NCI-H1105 treated with DMSO at 0.1 percent for 48 hours (cell line): ENCODE results near the gene FARP2.

Source experiments
- DNase-seq: peaks from one replicate; lab custom pipeline; 2025; lab: John Stamatoyannopoulos, UW

The FARP2 gene

GRCh38 chr2:241460631-241461030 is 104.5 kb downstream of the FARP2 start:
- no peak for DNase-seq

GRCh38 chr2:241461693-241462677 is 105.9 kb downstream of the FARP2 start:
- no peak for DNase-seq

GRCh38 chr2:241463276-241464135 is 107.4 kb downstream of the FARP2 start:
- DNase-seq = no peak

GRCh38 chr2:241465543-241465942 is 109.5 kb downstream of the FARP2 start:
- no peak for DNase-seq

- DNase-seq = no peak
These were observed 110.1 kb downstream of the FARP2 start for GRCh38 chr2:241466230-241466629.

GRCh38 chr2:241467777-241468475 is 111.8 kb downstream of the FARP2 start:
- no peak for DNase-seq

GRCh38 chr2:241468476-241468781 is 112.3 kb downstream of the FARP2 start:
- DNase-seq = no peak

GRCh38 chr2:241469746-241470145 is 113.7 kb downstream of the FARP2 start:
- DNase-seq = no peak

GRCh38 chr2:241473399-241473798 is 117.3 kb downstream of the FARP2 start:
- no peak for DNase-seq

GRCh38 chr2:241475267-241475666 is 119.2 kb downstream of the FARP2 start:
- DNase-seq = no peak

- no peak for DNase-seq
These were observed 122.1 kb downstream of the FARP2 start for GRCh38 chr2:241478166-241478565.

- DNase-seq = no peak
These were observed 123.2 kb downstream of the FARP2 start for GRCh38 chr2:241479026-241479898.

GRCh38 chr2:241481687-241482086 is 125.6 kb downstream of the FARP2 start:
- DNase-seq = no peak

- no peak for DNase-seq
These were observed 126.3 kb downstream of the FARP2 start for GRCh38 chr2:241482126-241482955.

- DNase-seq = no peak
These were observed 127.2 kb downstream of the FARP2 start for GRCh38 chr2:241483305-241483704.

- no peak for DNase-seq
These were observed 129.3 kb downstream of the FARP2 start for GRCh38 chr2:241485172-241485911.

- no peak for DNase-seq
These were observed 133.0 kb downstream of the FARP2 start for GRCh38 chr2:241489088-241489487.

- DNase-seq = no peak
These were observed 133.9 kb downstream of the FARP2 start for GRCh38 chr2:241489733-241490680.
